Loucy (cell line): ENCODE results near the gene PRSS1.

Source experiments
- EZH2phosphoT487 ChIP-seq: fragments of 200-600 bp; IDR thresholded peaks from 2 replicates; pipeline ENCODE4 v1.6.1; 2018; ENCODE audit warnings: antibody characterized with exemption, mild to moderate bottlenecking, moderate library complexity, borderline replicate concordance
- TF ChIP-seq, protein P1 (sequence below): fragments of 200-600 bp; sonication (generic); conservative IDR thresholded peaks from 2 replicates; pipeline ENCODE4 v1.5.1; 2014; ENCODE audit warnings: mild to moderate bottlenecking, antibody characterized with exemption, low read length

DNA sequence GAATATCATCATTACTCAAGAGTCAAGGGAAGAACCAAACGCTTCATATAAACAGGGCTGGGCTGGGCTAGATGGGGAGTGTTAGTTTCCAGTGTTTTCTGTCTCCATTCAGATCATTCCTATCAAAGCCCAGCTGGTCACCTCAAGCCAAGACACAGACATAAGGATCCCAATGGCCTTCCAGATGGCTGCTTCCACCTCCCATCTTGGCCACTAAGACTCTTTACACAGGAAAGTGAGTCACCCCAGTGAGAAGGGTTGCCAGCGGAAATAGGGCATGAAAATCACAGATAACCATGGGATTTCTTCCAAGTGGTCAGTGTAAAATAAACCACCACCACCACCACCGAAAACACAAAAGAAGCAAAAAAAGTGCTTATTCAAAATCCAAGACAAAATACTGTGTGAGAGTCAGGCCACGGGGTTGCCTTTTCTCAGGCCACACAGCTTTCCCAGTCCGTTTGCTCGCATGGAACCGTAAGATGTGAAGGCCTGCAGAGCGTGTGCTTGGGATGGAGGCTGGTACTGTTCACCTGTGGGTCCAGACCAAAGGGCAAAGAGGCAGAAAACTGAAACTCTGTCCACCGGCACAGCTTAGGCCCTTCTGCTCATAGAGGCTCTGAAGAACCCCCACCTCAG is 27.1 kb downstream of the PRSS1 start:
- TF ChIP-seq, protein P1, sequence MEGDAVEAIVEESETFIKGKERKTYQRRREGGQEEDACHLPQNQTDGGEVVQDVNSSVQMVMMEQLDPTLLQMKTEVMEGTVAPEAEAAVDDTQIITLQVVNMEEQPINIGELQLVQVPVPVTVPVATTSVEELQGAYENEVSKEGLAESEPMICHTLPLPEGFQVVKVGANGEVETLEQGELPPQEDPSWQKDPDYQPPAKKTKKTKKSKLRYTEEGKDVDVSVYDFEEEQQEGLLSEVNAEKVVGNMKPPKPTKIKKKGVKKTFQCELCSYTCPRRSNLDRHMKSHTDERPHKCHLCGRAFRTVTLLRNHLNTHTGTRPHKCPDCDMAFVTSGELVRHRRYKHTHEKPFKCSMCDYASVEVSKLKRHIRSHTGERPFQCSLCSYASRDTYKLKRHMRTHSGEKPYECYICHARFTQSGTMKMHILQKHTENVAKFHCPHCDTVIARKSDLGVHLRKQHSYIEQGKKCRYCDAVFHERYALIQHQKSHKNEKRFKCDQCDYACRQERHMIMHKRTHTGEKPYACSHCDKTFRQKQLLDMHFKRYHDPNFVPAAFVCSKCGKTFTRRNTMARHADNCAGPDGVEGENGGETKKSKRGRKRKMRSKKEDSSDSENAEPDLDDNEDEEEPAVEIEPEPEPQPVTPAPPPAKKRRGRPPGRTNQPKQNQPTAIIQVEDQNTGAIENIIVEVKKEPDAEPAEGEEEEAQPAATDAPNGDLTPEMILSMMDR: no peak
- no peak for TF ChIP-seq EZH2phosphoT487
